TTC549 (cell line): ENCODE data around the gene TNNC1.

Source experiments
- FAIRE-seq: peaks from 2 replicates; lab custom pipeline; 2012; peaks lifted over from hg19 to GRCh38; lab: Jason Lieb, UNC

The TNNC1 gene

DNA sequence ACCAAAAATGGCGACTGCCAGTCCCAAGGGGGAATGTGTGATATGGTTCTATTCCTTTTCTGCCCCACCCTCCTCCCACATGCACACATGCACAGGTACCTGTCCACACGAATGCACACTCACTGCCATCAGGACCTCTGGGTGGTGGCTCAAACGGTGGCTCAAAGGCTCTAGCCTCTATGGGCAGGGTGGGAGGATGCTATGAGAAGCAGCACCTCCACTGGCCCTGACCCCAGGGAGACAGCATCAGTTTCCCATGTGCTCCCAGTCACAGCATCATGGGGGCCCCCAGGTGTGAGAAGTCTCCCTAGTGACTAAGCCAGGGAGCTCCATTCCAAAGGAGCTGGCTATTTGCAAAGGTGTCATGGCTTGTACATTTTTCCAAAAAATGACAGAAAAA is 24.8 kb downstream of the TNNC1 start:
- FAIRE-seq = no peak

DNA sequence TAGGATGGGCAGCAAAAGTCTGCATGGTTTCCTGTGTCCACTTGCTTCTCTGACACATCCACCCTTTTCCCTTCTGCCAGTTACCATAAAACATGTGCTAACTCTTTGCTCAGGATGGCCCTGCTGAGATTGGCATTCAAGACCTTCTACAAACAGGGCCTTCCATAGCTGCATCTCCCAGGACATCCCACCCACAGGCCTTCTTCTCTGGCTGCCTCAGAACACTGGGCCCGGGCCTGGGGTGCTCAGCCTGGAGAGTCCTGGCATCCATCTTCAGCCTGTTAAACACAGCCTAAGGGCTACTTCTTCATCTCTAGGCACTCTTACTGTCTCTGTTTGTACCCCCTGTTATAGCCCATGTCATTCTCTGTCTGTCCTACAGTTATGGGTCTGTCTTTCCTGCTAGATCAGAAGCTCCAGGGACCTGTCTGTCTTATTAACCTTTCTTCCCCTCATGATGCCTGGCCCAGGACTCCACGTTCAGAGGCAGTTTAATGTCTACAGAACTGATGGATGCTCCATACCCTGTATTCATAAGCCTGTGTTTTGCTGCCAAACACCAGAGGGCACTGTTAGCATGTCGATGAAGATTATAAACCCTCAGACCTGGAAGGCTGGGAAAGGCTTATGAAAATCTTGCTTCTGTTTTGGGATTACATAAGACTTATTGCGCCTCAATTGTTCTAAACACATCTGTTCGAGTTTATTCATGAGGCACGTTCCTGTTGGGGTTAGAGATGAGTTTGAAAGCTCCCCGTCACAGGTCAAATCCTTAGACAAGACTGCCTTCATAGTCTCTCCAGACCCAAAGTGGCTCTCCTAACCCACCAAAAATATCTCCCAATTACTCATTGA is 25.5 kb downstream of the TNNC1 start:
- FAIRE-seq = peak; percentile 89

DNA sequence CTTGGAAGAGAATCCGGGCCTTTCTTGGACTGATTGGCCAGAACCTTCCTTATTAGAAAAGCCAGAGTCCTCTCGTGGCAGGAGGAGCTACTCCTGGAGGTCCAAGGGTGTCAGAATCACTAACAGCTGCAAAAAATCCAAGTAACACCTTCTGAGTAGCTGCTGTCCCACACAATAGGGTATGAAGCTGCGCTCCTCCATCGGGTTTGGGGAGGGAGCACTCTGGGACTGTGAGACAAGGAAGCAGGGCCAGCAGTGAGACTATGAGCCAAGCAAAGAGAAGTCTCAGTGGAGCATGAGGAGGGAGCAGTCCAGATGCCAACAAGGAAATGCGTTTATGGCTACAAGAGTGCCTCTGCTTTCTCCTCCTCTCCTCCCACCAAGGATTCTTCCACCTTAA is 30.7 kb downstream of the TNNC1 start:
- no peak for FAIRE-seq

DNA sequence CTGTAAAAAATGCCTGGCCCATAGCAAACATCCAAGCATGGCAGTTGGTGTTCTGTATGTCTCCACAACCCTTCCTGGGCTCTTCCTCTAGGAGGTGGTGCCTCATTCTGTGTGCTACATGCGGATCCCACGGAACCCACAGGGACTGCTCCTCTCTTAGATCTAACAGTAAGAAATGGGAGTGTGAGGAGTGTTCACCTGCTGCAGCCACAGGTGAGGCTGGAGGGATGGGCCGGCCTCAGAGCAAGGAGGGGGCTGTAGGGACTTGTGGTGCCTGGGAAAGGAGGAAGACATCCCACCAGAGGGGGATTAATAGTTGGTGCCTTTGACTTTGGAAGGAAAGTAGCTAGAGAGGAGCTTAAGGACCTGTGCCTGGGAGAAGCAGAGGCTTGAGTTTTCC is 31.2 kb downstream of the TNNC1 start:
- FAIRE-seq = no peak

DNA sequence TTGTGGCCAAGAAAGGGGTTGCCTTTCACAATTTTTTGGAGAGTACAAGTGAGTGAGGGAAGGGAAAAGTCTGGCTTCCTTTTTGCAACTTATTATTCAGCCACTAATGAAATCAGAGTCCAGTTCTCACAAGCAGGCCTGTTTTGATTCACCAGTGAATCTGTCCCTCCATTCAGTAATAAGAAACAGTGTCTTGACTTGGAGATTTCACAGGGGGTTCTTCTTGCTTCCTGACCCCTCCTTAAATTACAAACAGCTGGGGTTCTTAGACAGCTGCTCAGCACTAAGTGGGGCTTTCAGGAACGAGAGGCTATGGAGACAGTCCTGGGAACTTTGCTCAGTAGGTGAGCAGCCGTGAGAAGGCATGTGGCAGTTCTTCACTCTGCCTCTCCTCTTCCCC is 33.5 kb downstream of the TNNC1 start:
- no peak for FAIRE-seq

DNA sequence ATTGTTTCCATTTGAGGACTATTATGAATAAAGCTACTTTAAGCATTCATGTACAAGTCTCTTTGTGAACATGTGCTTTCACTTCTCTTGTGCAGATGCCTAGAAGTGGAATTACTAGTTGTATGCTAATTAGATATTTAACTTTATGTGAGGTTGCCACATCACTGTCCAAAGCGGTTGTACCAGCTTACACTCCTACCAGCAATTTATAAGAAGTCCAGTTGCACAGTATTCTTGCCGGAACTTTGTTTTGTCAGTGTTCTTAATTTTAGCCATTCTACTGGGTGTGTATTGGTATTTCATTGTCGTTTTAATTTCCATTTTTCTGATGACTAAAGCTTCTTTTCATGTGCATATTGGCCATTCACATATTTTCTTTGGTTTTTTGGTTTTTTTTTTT is 38.0 kb downstream of the TNNC1 start:
- no peak for FAIRE-seq

DNA sequence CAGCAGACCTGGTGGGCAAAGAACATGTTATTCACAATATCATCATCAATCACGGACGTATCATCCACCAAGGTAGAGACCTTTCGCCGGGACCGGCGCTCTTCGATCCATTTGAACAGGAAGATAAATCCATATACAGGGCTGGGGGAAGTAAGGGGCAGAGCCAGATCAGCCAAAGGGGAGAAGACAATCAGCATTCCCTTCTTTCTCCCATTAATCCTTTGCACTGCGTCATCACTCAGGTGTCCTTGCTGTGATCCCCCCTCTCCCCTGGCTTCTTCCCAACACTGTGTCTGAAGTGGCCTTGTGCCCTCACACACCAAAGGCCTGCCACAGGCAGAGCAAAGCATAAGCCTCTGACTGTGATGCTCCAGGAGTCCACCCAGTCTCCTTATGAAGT is 45.4 kb downstream of the TNNC1 start:
- FAIRE-seq = no peak

DNA sequence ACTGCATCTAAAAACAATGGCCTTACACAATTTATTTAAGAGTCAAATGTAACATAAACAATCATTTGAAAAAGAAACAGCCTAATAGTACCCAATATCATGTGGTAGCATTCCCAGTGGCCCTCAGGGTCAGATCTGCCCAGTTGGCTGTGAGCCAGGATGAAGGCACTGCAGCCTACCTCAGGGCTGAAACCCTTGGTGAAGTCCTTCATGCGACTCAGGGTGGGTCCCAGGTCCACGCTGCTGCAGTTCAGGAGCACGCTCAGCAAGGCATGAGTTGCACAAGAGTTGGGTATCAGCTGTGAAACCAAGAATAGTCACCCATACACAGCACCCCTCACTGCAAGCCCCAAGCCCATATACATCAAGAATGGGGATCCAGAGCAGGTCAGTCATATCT is 46.1 kb downstream of the TNNC1 start:
- FAIRE-seq = no peak

DNA sequence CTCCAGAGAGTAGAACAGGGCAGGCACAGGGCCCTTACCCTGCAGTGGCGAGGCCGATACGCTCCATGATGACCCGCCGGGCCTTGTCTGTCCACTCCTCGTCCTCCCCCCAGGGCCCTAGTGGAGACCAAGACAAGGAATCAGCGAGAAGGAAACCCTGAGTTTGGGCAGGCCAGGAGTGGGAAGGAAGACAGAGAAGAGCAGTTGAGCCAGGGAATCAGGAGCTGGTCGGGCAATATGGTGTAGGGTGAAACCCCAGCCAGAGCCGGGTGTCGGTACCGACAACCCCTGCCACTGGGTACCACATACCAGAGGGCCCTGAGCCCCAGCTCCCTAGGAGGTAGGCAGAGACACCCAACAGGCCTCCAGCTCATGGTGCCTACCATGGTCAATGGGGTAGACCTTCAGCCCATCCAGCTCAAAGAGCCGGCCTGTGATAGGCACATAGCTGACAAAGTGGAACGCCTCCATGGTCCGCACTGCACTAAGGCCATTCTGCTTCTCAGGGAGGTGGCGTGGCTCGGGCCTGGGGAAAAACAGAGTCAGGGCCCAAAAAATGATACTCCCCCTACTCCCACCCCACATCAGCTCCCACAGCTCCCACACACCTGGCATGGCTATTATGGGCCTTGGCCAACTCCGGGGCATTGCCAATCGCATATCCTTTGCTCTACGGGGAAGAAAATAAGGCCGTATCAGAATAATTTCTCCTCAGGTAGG is 46.9 kb downstream of the TNNC1 start:
- no peak for FAIRE-seq

DNA sequence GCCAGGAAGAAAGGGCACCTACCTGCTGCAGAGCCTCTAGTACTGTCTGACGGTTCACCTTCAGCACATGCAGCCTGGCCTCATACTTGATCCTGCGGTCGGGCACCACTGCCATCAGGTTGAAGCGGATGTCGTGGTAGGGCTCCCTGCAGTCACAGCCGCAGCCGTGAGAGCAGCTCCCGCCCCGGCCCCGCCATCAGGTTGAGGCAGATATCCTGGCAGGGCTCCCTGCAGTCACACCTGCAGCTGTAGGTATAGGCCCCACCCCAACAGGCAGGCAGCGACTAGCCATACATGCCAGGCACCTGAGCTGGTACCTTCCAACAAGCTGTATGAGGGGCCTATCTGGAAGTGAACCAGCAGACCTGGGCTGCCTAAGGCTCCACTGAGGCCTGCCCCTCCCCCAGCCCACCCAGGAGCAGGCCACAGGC is 47.6 kb downstream of the TNNC1 start:
- no peak for FAIRE-seq

DNA sequence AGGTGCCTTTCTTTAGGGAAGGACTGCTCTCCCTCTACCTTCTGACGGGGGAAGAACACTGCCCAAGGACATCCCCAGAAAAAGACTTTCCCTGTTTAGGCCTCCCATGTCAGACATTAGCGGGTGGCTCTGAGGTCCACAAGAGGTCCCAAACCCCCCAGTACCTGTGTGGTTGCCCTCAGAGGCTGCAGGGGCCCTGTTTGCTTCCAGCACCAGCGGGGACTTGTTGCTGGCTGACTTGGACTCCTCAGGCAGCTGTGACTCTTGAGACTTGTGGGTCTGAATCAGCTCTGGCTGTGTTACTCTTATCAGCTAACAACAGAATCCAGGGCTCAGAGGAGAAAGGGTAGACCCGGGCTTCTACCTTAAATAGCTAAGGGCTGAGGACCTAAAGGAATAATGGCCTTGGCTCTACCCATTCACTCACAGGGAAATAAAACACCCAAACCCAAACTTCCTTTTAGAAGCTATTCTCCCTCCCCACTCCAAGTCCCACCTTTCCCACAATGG is 48.2 kb downstream of the TNNC1 start:
- no peak for FAIRE-seq

DNA sequence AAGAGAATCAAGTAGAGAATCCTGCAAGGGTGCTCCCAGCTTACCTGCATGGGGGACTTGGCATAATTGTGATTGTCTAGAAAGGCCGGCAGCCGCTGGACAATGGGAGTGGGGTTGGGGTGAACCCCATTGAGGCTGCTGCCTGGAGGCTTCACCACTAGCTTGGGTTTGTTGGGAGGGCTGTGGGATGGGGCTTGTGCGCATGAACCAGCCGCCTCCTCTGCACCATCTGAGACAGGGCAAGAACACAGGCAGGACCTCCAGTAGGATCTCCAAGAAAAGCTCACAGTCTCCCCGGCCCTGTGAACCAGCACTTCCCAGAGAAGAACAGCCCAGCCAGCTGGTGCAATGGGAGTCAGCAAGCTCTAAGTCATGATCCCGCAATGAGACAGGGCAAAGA is 48.8 kb downstream of the TNNC1 start:
- FAIRE-seq = no peak

DNA sequence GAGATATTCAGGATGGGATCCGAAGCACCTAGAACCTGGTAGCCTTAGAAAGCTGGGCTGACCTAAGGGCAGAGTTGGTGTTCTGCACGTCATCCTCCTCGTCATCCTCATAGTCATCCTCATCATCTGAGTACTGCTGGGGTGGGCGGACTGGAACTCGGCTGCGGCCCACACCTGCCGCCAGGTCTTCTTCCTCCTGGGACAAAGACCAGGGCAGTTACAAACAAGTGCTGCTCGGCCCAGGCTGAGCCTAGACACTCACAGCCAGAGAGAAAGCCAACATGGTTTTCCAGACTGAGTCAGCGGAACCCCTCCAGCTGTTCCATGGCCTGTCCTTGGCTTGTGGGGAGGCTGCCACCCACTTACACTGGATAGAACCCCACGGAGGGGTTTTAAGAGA is 49.5 kb downstream of the TNNC1 start:
- no peak for FAIRE-seq

DNA sequence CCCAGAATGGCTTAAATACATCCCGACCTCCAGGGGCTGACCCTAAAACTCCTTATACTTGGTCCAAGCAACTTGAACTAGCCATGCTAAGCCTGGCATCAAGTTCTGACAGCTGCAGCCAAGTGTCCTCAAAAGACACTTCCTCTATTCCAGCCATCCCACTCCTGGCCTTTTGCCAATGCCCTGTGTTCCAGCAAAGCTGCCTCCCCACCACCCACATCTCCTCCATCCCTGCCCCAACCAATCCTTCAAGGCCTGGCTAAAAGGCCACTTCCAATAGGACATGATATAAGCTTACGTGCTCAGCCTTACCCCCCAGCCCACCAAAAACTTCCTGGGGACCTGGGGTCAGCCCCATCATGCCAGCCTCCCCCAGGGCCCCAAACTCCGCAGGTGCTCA is 49.9 kb downstream of the TNNC1 start:
- no peak for FAIRE-seq

DNA sequence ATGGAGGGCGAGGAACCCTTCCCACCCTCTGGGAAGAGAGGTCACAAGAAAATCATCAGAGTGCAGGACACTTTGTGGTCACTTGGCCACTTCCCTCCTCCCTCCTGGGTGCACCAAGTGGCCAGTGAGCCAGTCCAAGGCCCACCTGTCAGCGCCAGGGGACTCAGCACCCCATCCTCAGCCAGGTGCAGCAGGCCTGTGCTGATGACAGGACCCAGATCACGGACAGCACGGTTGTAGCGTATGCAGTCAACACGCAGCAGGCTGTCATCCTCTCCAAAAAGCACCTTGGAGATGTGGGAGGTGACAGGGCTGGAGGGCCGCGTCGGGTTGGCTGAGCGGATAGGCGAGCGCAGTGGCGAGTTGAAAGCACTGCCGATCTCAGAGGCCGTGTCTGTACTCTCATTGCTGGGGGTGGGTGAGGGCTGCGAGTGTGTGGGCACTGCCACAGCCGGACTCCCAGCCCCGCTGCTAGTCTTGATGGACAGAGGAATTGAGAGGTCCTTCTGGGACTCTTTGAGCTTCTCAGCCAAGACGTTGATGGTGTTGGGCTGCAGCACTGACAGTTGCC is 50.5 kb downstream of the TNNC1 start:
- no peak for FAIRE-seq

DNA sequence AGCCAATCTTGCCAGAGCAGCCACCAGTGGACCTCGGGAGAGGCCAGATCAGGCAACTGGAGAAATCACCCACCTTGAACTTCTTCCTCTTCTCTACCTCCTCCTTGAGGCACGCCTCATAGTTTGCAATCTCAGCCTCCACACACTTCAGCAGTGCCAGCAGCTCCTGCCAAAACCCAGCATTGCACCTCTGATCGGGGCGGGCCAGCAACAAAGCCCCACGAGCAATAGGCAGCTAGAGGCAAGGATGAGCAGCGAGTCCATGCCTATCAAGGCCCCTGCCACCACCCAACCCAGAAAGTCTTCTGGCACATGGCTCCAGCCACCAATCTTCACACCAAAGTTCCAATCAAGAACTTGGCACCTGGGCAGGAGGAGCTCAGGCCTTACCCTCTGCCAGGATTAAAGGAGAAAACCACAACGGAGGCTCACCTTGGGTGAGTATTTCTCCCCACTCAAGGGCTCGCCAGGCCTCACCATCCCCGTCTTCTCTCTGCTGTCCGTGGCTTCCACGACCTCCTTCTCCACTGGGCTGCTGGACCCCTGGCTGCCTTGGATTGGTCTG is 51.1 kb downstream of the TNNC1 start:
- no peak for FAIRE-seq

DNA sequence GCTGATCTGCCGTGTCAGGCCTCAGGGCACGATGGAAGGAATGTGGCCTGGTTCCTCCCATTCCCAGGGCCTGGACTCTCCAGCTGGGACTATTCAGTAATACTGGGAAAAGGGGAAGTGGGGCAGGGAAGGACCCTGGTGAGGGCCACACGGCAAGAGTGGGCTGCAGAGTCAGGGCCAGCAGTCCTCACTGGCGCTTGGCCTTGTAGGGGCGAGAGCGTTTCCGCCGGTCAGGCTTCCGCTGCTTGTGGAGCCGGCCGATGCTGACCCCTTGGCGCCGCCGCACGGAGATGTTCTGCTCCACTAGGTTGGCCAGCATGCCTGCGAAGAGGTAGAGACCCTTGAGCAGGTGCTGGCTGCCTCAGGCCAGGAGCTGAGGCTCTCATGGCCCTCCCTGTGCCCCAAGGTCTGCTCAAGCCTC is 51.7 kb downstream of the TNNC1 start:
- FAIRE-seq = no peak

DNA sequence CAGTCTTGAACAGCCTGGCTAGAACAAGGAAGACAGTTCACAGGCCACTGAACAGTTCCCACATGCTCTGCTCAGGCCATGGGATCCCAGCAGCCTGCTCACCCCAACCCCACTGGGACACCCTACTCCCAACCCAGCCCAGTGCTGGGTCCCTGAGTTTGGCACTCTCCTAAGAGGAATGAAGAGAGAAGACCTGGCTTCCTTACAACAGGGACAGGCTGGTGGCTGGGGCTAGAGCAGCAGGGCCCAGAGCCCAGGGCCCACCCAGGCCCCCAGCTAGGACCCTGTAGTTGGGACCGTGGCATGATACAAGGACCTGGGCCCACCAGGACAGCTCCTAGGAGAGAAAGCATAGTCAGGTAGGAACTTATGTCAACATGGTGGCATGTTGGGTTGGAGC is 52.3 kb downstream of the TNNC1 start:
- no peak for FAIRE-seq
